WERI-Rb-1 (cell line): Measurements from ENCODE around the gene ARHGEF12.

Experiments
- DNase-seq: peaks from one replicate; pipeline ENCODE4 v3.0.0-alpha.2; 2020
- H3K27ac ChIP-seq: fragments of 250-450 bp; sonication (Bioruptor Pico); 2 replicates; pipeline ENCODE4 v1.5.1; 2020; ENCODE audit warnings: mild to moderate bottlenecking, moderate library complexity
- H3K27me3 ChIP-seq: fragments of 250-450 bp; sonication (Bioruptor Pico); 2 replicates; pipeline ENCODE4 v1.5.1; 2021; ENCODE audit warnings: mild to moderate bottlenecking, low read depth, moderate library complexity; ENCODE audit not compliant: insufficient read depth, severe bottlenecking
- H3K36me3 ChIP-seq: fragments of 250-450 bp; sonication (Bioruptor Pico); 2 replicates; pipeline ENCODE4 v1.5.1; 2020; ENCODE audit warnings: mild to moderate bottlenecking, moderate library complexity
- H3K4me3 ChIP-seq: 2 replicates; pipeline ENCODE4 v1.5.1; 2011; ENCODE audit warnings: low read depth, mild to moderate bottlenecking, control low read depth, low read length
- H3K9me3 ChIP-seq: fragments of 250-450 bp; sonication (Bioruptor Pico); 2 replicates; pipeline ENCODE4 v1.5.1; 2021; ENCODE audit warnings: mild to moderate bottlenecking, moderate library complexity; ENCODE audit not compliant: severe bottlenecking
- TF ChIP-seq, protein P1 (sequence below): IDR thresholded peaks from 2 replicates; pipeline ENCODE4 v1.5.1; 2011; ENCODE audit warnings: low read depth, mild to moderate bottlenecking, control low read depth, inconsistent platforms, low read length

The ARHGEF12 gene

DNA sequence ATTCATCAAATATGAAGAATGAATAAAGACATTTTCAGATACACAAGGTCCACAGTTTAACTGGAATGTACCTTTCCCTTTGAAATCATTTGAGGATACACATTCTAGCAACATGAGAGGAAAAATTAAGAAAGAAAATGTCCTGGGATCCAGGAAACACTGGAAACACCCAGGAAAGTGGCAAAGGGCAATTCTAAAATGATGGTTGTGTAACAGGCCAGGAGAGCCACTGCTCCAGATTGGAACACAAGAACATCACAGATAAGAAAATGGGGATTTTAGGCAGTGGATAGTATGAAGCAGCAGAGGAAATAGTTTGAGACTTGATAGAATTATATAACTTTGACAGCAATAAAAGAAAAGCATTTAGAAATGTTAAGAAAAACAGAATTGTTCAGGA lies 119.3 kb downstream of the ARHGEF12 start:
- no peaks in the 10 kb centered on the region for H3K27me3 ChIP-seq
- H3K27ac ChIP-seq = no peak overlapping the region
- TF ChIP-seq, protein P1, sequence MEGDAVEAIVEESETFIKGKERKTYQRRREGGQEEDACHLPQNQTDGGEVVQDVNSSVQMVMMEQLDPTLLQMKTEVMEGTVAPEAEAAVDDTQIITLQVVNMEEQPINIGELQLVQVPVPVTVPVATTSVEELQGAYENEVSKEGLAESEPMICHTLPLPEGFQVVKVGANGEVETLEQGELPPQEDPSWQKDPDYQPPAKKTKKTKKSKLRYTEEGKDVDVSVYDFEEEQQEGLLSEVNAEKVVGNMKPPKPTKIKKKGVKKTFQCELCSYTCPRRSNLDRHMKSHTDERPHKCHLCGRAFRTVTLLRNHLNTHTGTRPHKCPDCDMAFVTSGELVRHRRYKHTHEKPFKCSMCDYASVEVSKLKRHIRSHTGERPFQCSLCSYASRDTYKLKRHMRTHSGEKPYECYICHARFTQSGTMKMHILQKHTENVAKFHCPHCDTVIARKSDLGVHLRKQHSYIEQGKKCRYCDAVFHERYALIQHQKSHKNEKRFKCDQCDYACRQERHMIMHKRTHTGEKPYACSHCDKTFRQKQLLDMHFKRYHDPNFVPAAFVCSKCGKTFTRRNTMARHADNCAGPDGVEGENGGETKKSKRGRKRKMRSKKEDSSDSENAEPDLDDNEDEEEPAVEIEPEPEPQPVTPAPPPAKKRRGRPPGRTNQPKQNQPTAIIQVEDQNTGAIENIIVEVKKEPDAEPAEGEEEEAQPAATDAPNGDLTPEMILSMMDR = no peak
- H3K4me3 ChIP-seq = no peak overlapping the region
- peaks cover 86% of the 10 kb centered on the region for H3K36me3 ChIP-seq
- no peak for DNase-seq
- H3K9me3 ChIP-seq = no peaks in the 10 kb centered on the region

DNA sequence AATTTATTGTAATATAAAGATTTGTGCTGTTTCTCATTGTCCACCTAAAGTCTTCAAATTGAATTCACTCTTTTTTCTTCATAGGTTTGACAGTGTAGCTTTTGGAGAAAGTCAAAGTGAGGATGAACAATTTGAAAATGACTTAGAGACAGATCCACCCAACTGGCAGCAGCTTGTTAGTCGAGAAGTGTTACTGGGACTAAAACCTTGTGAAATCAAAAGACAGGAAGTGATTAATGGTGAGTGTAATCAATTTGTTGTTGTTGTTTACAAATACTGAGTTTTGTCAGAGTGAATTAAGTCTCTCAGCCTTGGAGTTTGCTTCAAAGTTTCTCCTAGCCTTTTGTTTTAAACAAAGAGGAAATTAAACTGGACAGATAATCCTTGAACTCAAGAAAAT lies 121.8 kb downstream of the ARHGEF12 start:
- no peak overlapping the region for H3K4me3 ChIP-seq

GRCh38 chr11:120462825-120463224 lies 126.6 kb downstream of the ARHGEF12 start:
- no peaks in the 10 kb centered on the region for H3K27me3 ChIP-seq
- H3K36me3 ChIP-seq = peaks cover 81% of the 10 kb centered on the region
- no peaks in the 10 kb centered on the region for H3K9me3 ChIP-seq
- H3K4me3 ChIP-seq = no peak overlapping the region
- no peak overlapping the region for H3K27ac ChIP-seq
- DNase-seq = no peak
- TF ChIP-seq, protein P1 = no peak

More for the DNA sequence above, 121.8 kb downstream of the ARHGEF12 start:
- H3K9me3 ChIP-seq = no peaks in the 10 kb centered on the region
- peaks cover 84% of the 10 kb centered on the region for H3K36me3 ChIP-seq
- H3K27ac ChIP-seq = no peak overlapping the region
- TF ChIP-seq, protein P1 = no peak
- DNase-seq = no peak
- H3K27me3 ChIP-seq = no peaks in the 10 kb centered on the region

DNA sequence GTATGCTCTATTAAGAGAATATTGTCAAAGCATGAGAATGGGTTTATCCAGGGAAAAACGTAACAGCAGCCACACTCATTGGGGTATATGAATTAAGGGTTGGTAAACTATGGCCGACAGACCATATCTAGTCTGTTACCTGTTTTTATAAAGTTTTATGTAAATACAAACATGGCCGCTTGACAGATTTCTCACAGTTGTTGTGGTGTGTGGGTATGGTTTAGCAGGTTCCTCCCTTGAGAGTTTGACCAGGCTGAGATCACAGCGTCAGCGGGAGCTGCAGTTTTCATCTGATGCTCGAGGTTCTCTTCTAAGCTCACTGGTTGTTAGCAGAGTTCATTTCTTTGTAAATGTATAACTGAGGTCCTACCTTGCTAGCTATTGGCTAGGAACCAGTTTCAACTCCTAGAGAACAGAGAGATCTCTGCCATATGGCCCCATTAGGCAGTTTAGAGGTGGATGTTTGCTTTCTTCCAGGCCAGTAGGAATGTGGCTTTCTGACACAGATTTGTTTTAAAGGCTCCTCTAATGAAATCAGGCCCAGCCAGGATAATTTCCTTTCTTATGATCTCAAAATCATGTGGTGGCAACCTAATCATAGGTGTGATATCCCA lies 129.8 kb downstream of the ARHGEF12 start:
- TF ChIP-seq, protein P1 = no peak
- DNase-seq = no peak
- H3K36me3 ChIP-seq = peaks cover 78% of the 10 kb centered on the region
- no peak overlapping the region for H3K4me3 ChIP-seq
- no peak overlapping the region for H3K27ac ChIP-seq
- no peaks in the 10 kb centered on the region for H3K27me3 ChIP-seq
- no peaks in the 10 kb centered on the region for H3K9me3 ChIP-seq

DNA sequence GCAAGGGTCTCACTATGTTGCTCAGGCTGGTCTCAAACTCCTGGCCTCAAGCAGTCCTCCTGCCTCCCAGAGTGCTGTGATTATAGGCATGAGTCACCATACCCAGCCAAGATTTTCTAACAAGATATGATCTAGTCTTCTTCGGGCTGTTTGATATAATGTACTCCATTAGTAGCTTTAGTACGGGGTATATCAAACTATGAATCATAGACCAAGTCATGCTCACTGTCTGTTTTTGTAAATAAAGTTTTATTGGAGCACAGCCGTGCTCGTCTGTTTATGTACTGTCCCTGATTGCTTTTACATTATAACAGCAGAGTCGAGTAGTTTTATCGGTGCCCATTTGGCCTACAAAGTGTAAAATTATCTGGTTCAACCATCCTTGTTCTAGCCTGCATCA lies 131.4 kb downstream of the ARHGEF12 start:
- Histone ChIP-seq H3K4me3 (no peak overlapping the region), H3K27ac (no peak overlapping the region), H3K27me3 (no peaks in the 10 kb centered on the region), H3K36me3 (peaks cover 70% of the 10 kb centered on the region), H3K9me3 (no peaks in the 10 kb centered on the region)
- DNase-seq = no peak
- TF ChIP-seq, protein P1 = no peak

DNA sequence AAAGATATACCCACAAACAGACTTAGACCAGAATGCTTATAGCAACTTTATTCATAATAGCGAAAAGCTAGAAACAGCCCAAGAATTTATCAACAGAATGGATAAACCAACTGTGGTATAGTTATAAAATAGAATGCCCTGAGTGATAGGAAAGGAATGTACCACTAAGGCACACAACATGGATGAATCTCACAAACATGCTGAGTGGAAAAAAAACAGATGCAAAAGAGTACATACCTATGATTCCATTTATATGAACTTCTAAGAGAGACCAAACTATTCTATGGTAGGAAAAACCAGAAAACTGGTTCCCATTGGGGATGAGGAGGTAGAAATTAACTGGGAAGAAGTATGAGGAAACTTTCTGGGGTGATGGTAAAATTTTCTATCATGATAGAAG lies 134.9 kb downstream of the ARHGEF12 start:
- TF ChIP-seq, protein P1 = no peak

More for the DNA sequence above, 134.9 kb downstream of the ARHGEF12 start:
- H3K9me3 ChIP-seq = no peaks in the 10 kb centered on the region
- no peak overlapping the region for H3K4me3 ChIP-seq
- H3K27me3 ChIP-seq = no peaks in the 10 kb centered on the region
- peaks cover 58% of the 10 kb centered on the region for H3K36me3 ChIP-seq
- H3K27ac ChIP-seq = no peak overlapping the region
- no peak for DNase-seq
